PFSK-1 (cell line): Measurements from ENCODE around the gene RPS3.

Source experiments
- FOXP2 ChIP-seq: optimal IDR thresholded peaks from 2 replicates; pipeline ENCODE3; 2011; ENCODE audit warnings: borderline replicate concordance, control low read depth, inconsistent platforms; ENCODE audit not compliant: insufficient read depth; ENCODE audit errors: extremely low read length, extremely low read depth
- POLR2AphosphoS5 ChIP-seq: IDR thresholded peaks from 2 replicates; pipeline ENCODE4 v1.6.1; 2012; ENCODE audit warnings: low read depth, mild to moderate bottlenecking, control low read depth, low read length, moderate library complexity
- REST ChIP-seq, 2 experiments: IDR thresholded peaks; 2 replicates each; pipeline versions ENCODE4 v1.6.1 to v1.8.0; 2011 to 2012; ENCODE audit warnings: low read depth in 2 of 2, low read length in 2 of 2, control low read depth in 1 of 2, inconsistent platforms in 1 of 2, mild to moderate bottlenecking in 1 of 2, moderate library complexity in 1 of 2; ENCODE audit not compliant: insufficient read depth in 1 of 2
- SIN3A ChIP-seq: IDR thresholded peaks from 2 replicates; pipeline ENCODE4 v1.6.1; 2012; ENCODE audit warnings: mild to moderate bottlenecking, low read length, moderate library complexity, borderline replicate concordance; ENCODE audit not compliant: insufficient read depth
- TAF1 ChIP-seq: IDR thresholded peaks from 2 replicates; pipeline ENCODE4 v1.6.1; 2012; ENCODE audit warnings: low read length, control low read depth, borderline replicate concordance; ENCODE audit not compliant: insufficient read depth

Gene RPS3

GRCh38 chr11:75389925-75390324 lies 9.4 kb upstream of the RPS3 start:
- TF ChIP-seq REST (IDR thresholded peaks at IDR 0.05; ENCODE audit: insufficient read depth in 1 of 2, low read depth in 2 of 2, low read length in 2 of 2) (no peak), TAF1 (no peak), FOXP2 (no peak), SIN3A (no peak), POLR2AphosphoS5 (no peak)

- TF ChIP-seq POLR2AphosphoS5, result no peak
- no peak for TF ChIP-seq FOXP2
- no peak for TF ChIP-seq TAF1
- TF ChIP-seq REST (IDR thresholded peaks at IDR 0.05; ENCODE audit: insufficient read depth in 1 of 2, low read depth in 2 of 2, low read length in 2 of 2), result no peak
- no peak for TF ChIP-seq SIN3A
Observed at GRCh38 chr11:75394085-75394840, 5.1 kb upstream of the RPS3 start.

GRCh38 chr11:75398906-75399305 lies 412 bp upstream of the RPS3 start:
- TF ChIP-seq TAF1, result no peak
- no peak for TF ChIP-seq REST (IDR thresholded peaks at IDR 0.05; ENCODE audit: insufficient read depth in 1 of 2, low read depth in 2 of 2, low read length in 2 of 2)
- TF ChIP-seq POLR2AphosphoS5, result no peak
- no peak for TF ChIP-seq FOXP2
- no peak for TF ChIP-seq SIN3A

GRCh38 chr11:75400146-75400865 lies 988 bp downstream of the RPS3 start:
- TF ChIP-seq POLR2AphosphoS5 (peak; percentile 44), FOXP2 (no peak), SIN3A (peak; percentile 69; the same call in 1 of the 2 replicates), TAF1 (no peak), REST (IDR thresholded peaks at IDR 0.05; ENCODE audit: insufficient read depth in 1 of 2, low read depth in 2 of 2, low read length in 2 of 2) (no peak)
